ENCODE measurements around the gene CFAP46. TPM values are rescaled to one million over a fixed set of nuclear protein-coding genes. Genes with fewer than 3 reads are reported as not detected.

Gene CFAP46
- total and polyA plus RNA-seq, 12 donors = 0.36 to 1.9 (median 1.1) TPM

GRCh38 chr10:132803416-132804210 is 138.8 kb downstream of the CFAP46 start:
- H3K27me3 ChIP-seq = peaks cover 0 to 16% (median 10%) of the 10 kb centered on the region in 7 donors
- no peaks in the 10 kb centered on the region for H3K4me1 ChIP-seq
- intact Hi-C loops (cut with DNase I) = no loop called here
- ATAC-seq (no peak), DNase-seq (no peak)
- H3K4me3 ChIP-seq = no peak overlapping the region
- no peaks in the 10 kb centered on the region for H3K36me3 ChIP-seq
- no peak overlapping the region for H3K27ac ChIP-seq
- TF ChIP-seq CTCF (IDR thresholded peaks at IDR 0.05) = no peak
- H3K9me3 ChIP-seq = peaks cover 0 to 7% (median 3%) of the 10 kb centered on the region in 11 donors
- 79 to 80% methylated on average over 24 to 34 of the region's 34 CpGs for WGBS, 2 donors

- H3K9me3 ChIP-seq = peaks cover 0 to 7% (median 3%) of the 10 kb centered on the region in 11 donors
- peaks cover 0 to 11% (median 4%) of the 10 kb centered on the region in 7 donors for H3K27me3 ChIP-seq
- no peaks in the 10 kb centered on the region for H3K36me3 ChIP-seq
- TF ChIP-seq CTCF (IDR thresholded peaks at IDR 0.05) = no peak
- DNase-seq (no peak), ATAC-seq (no peak)
- intact Hi-C loops (cut with DNase I) = no loop called here
- H3K4me3 ChIP-seq = no peak overlapping the region
- 76 to 80% methylated on average over 16 of the region's 16 CpGs for WGBS, 2 donors
- no peak overlapping the region for H3K27ac ChIP-seq
- no peaks in the 10 kb centered on the region for H3K4me1 ChIP-seq
Observed at GRCh38 chr10:132802694-132803320, 139.6 kb downstream of the CFAP46 start.

- H3K4me3 ChIP-seq = no peak overlapping the region
- no peak for DNase-seq
Observed at GRCh38 chr10:132802048-132802447, 140.3 kb downstream of the CFAP46 start.

More at GRCh38 chr10:132802048-132802447, 140.3 kb downstream of the CFAP46 start:
- no peak overlapping the region for H3K27ac ChIP-seq
- peaks cover 0 to 7% (median 3%) of the 10 kb centered on the region in 11 donors for H3K9me3 ChIP-seq
- no peak for TF ChIP-seq CTCF (IDR thresholded peaks at IDR 0.05)
- 82 to 91% methylated on average over 8 of the region's 8 CpGs for WGBS, 2 donors
- H3K27me3 ChIP-seq = peaks cover 0 to 11% (median 0%) of the 10 kb centered on the region in 7 donors
- ATAC-seq = no peak
- intact Hi-C loops (cut with DNase I) = no loop called here
- H3K36me3 ChIP-seq = no peaks in the 10 kb centered on the region
- no peaks in the 10 kb centered on the region for H3K4me1 ChIP-seq
